ENCODE data around the gene NUDT12.

Gene NUDT12

DNA sequence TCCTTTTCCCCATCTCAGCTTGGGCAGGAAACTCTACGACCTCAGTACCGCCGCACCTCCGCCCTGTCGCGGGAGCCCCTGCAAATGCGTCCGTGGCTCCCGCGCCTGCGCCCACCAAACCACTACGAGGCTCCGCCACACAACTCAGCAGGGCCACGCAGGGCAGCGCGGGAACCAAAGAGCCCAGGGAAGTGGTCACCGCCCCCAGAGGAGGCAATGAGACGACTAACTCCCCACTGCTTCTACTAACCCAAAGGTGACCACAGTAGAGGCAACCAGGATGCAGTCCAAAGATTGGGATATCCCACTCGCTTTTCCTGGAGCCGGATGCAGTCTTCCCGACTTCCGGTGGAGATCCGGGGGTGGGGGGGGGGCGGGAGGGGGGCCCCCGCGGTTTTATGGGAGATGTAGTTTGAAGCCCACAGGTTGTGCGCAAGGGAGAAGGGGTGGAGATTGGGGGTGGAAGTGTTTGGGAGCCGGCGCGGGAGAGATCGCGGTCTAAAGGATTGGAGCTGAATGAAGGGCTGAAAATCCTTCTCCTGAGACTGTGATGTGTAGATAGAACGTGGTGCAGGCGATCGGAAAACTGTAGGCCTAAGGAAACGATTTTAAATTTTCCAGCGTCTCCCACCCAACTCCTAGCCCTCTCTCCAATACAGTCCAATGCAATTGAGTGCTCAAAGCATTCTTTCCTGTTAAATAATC lies at the start of gene NUDT12:
NUDT12 (minus strand) TSS at position 337 of the 705 bp plus-strand sequence. CDS start 2,541 bp downstream, outside the sequence.
- peak; percentile 56 to 64 for DNase-seq

DNA sequence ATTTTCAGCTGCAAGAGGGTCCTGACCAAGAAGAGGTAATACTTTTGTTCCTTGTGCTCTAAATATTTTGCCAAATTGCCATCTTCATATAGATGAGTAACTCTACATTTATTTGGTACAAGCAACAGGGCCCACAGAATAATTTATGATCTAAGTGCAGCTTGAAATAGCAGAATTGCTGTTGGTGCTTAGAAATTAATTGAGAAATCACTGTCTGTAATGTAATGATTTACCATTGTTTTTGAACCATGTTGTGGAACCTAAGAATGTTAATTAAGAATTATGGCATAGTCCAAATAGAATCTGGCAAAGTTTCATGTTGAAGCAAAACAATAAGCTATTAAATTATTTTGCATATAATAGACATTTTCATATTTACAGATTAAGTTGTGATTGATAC lies 44.8 kb upstream of the NUDT12 start:
- no peak for DNase-seq

DNA sequence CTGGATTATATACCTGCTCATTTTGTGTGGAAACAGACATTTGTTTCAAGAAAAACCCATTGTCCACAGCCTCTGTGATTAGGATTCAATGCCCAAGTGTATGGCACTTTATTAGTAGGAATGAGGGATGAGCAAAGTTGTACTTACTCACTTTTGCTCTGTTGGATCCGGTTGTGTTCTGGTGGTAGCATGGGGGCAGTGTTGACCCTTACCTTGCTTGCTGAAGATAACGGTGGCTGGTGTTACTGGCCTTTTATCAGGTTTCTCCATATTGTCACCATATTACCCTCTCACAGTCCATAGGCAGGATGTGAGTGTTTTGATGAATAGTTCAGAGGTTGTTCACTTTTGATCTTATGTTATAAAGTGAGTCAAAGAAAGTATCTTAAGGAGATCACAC lies 42.7 kb upstream of the NUDT12 start:
- DNase-seq = no peak

- no peak for DNase-seq
These were observed 39.8 kb upstream of the NUDT12 start for GRCh38 chr5:103602438-103602837.

- DNase-seq = no peak
These were observed 38.7 kb upstream of the NUDT12 start for GRCh38 chr5:103601314-103601713.

DNA sequence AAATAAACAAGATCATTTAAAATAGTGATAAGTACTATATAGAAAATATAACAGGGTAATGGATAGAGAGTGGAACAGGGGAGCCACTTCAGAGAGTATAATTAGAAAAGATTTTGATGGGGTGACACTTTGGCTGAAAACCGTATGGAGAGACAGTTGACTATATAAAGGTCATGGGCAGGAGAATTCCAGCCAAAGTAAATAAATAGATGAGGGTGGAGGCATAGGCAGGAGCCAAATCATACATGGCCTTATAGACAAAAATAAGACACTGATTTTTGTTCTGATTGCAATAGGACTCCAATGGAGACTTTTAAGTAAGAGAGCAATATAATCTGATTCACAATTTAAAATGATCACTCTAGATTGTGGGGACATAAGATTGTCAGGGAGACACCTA lies 37.5 kb upstream of the NUDT12 start:
- no peak for DNase-seq

- no peak for DNase-seq
These were observed 36.5 kb upstream of the NUDT12 start for GRCh38 chr5:103598997-103599566.

DNA sequence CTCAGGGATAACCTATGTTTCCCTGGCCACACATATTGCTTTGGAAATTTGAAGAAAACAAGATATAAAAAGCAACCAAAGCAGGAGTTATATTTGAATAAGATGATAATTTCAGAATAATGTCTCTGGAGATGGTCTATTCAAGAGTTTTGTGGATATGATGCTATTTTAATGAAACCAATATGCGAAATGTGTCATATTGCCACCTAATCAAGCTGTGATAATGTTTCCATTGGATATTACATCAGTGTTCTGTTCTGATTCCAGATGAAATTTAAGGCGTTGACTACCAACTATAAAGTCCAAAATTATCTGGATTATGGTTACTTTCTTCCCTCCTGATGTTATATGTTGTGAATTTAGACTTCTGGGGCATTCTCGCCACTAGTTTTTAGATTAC lies 27.6 kb upstream of the NUDT12 start:
- no peak for DNase-seq

DNA sequence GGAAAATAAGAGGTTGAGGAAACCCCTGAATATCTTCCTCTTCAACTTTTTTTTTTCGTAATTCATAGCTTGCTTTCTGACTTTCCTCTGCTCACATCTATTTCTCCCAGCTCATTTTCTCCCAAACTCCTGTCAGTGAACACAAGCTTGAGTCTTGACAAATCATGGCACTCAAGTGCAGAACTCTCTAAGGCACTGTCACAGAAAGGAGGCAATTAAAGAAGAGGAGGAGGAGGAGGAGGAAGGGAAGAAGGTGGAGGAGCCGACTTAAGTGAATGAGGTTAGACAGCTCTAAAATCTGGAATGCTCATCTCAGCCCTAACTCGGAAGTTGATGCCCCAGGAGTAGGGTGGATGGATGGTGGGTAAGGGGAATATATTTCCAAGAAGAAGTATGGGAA lies 27.2 kb upstream of the NUDT12 start:
- no peak for DNase-seq

- no peak for DNase-seq
These were observed 26.8 kb upstream of the NUDT12 start for GRCh38 chr5:103589357-103589756.

DNA sequence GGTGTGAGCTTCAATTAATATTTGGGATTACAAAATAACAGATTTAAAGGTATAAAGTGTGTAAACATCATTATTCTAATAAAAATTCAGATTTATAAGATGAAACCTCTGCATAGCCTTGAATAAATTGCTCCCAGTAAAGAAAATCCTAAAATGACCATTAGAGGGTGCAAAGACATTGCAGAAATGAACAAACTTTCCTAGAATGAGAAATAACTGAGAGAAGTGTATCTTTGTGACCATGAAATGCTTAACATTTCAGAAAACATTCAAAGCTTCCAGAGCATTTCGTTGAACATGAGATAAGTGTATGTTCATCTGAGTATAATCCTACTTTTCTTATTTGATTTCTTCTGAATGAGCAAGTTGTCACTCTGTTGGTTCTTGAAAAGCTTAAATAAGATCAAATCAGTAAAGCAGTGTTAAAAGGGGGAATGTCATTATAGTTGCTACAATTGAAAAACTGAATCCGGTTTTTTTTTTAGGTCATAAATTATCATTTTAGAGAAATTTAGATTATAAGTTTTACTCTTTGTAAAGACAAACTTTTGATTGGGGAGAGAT lies 24.7 kb upstream of the NUDT12 start:
- no peak for DNase-seq

- peak in 1 of 2 experiments; percentile 18 for DNase-seq
These were observed 19.8 kb upstream of the NUDT12 start for GRCh38 chr5:103582364-103582763.

DNA sequence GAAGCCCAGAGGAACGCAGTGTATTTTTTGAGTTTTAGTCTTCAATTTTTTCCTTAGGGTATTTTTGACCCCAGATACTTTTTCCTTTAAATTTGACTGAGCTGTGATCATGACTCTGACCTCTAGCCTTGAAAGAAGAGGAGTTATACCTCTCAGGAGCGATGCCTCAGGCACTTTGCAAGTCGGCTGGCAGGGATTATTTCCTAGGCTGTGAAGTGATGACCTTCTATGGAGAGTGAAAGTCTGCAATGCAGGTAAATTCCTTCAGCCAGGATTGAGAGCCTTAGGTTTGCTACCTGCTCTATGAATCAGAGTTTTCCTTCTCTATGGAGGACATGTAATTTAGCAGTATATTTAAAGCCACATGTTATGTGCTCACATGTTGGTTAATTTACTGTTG lies 10.8 kb upstream of the NUDT12 start:
- no peak for DNase-seq

DNA sequence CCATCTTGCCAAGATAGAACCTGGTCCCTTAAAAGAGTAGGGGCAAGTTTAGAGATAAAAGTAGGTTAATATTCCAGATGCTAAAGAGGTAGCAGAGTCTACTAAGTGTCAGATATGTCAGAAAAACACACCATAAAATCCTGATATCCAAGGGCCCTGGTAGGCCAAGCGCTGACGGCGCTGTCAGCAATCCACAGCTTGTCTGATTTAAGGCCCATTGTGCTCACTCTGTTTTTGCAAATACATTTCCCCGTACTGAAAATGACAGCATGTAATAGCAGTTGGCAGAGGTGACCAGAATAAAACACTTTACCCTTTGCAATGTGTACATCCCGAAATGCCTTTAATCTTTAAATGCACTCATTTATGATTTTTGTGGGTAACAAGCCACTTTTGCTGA lies 9.9 kb upstream of the NUDT12 start:
- no peak for DNase-seq

- no peak for DNase-seq
These were observed 9.1 kb upstream of the NUDT12 start for GRCh38 chr5:103571730-103572129.

DNA sequence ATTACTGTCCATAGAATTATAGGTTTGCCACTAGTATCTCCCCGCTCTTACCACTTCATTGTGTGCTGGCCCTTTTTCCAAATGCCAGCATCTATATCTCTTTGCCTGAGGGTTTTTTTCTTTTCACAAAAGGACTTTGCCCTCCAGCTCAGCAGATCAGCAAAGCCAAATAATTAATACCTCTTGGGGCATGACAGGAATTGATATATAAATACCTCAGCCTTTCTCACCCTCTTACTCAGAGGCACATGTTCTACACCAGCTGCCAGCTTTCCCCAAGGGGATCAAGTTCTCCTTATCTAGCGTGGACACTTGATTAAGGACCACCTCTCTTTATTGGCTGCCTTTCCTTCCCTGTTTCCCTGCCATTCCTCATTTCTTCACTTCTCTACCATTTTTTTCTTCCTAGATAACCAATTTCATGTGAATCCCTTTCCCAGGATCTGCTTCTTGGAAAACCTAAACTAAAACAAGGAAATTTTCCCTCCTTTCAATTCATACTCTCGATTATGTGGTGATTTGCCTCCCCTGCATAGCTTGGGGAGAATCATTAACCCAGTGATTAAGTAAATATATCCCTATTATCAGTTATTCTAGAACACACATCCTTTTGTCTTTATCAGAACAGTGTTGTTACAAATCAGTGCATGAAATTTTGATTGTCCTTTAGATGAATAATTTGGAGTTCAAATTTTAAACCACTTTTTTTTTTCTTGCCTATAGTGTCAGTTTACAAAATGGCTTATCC lies 6.9 kb upstream of the NUDT12 start:
- no peak for DNase-seq

DNA sequence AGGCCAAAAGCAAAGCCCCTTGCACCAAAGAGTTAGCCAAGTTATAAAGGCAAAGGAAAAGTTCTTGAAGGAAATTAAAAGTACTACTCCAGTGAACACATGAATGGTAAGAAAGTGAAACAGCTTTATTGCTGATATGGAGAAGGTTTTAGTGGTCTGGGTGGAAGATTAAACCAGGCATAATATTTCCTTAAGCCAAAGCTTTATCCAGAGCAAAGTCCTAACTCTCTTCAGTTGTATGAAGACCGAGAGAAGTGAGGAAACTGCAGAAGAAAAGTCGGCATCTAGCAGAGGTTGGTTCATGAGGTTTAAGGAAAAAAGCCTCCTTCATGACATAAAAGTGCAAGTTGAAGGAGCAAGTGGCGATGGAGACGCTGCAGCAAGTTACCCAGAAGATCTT lies 3.1 kb upstream of the NUDT12 start:
- DNase-seq = no peak

GRCh38 chr5:103561685-103562452 lies 720 bp downstream of the NUDT12 start:
- DNase-seq = peak in 1 of 2 experiments; percentile 18

- no peak for DNase-seq
These were observed 1.8 kb downstream of the NUDT12 start for GRCh38 chr5:103560826-103561225.

DNA sequence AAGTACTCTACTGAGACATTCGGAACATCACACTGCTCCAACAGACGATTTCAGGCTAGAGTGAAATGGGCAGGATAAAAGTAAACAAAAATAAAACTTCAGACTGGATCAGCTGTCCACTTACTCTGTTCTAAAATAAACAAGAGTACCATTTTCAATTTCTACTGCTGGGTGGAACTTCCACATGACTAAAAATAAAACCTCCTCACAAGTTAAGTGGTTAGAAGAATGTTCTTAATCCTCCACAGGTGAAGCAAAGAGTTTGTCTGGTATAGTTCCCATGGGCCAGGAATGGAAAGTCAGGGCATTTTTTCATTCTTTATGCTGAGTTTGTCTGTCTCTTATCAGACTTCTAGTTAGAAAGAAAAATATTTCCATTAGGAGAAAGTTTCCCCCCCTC lies 15.7 kb downstream of the NUDT12 start:
- no peak for DNase-seq

- no peak for DNase-seq
These were observed 20.1 kb downstream of the NUDT12 start for GRCh38 chr5:103542441-103542840.

DNA sequence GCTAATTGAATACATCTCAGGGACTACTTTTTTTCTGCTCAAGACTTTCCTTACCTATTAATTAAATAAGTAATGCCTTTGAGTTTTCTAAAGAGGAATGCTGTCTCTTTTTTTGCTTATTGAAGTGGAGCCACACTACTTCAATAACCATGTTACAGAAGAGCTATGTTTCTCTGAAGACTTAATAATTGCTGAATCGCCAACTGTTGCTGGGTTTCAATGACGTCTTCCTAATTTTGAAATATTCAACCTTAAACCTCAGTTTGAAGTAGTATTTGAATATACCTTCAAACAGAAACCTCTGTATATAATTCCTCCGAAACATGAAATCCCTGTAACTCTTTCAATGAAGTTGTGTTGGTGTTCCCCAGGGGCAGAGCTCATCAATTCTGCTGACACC lies 21.0 kb downstream of the NUDT12 start:
- no peak for DNase-seq

- DNase-seq = no peak
These were observed 21.5 kb downstream of the NUDT12 start for GRCh38 chr5:103541114-103541513.
